HUES48 (cell line): ENCODE measurements around the gene SLCO2A1.

ENCODE experiments used
- H3K27ac ChIP-seq: one replicate; pipeline ENCODE4 v1.7.0; 2013; ENCODE audit warnings: low read depth, low read length, inconsistent platforms
- H3K27me3 ChIP-seq: 2 replicates; pipeline ENCODE4 v1.6.1; 2013; ENCODE audit warnings: mild to moderate bottlenecking, low read length; ENCODE audit not compliant: control insufficient read depth, insufficient read depth
- H3K36me3 ChIP-seq: 2 replicates; pipeline ENCODE4 v1.6.1; 2013; ENCODE audit warnings: low read length; ENCODE audit not compliant: control insufficient read depth, insufficient read depth
- H3K4me1 ChIP-seq: 2 replicates; pipeline ENCODE4 v1.6.1; 2013; ENCODE audit warnings: mild to moderate bottlenecking, low read length; ENCODE audit not compliant: control insufficient read depth, insufficient read depth
- H3K4me3 ChIP-seq: 2 replicates; pipeline ENCODE4 v1.5.1; 2013; ENCODE audit warnings: mild to moderate bottlenecking, low read depth, low read length
- H3K9ac ChIP-seq: 2 replicates; pipeline ENCODE4 v1.6.1; 2013; ENCODE audit warnings: mild to moderate bottlenecking, low read depth, low read length, moderate library complexity
- H3K9me3 ChIP-seq: 2 replicates; pipeline ENCODE4 v1.6.1; 2013; ENCODE audit warnings: low read length; ENCODE audit not compliant: control insufficient read depth, insufficient read depth

Gene SLCO2A1

GRCh38 chr3:134014270-134014669 is 15.5 kb downstream of the SLCO2A1 start:
- Histone ChIP-seq H3K9me3 (no peaks in the 10 kb centered on the region), H3K27me3 (no peaks in the 10 kb centered on the region), H3K36me3 (no peaks in the 10 kb centered on the region), H3K9ac (no peak overlapping the region), H3K27ac (no peak overlapping the region), H3K4me3 (no peak overlapping the region), H3K4me1 (no peaks in the 10 kb centered on the region)

DNA sequence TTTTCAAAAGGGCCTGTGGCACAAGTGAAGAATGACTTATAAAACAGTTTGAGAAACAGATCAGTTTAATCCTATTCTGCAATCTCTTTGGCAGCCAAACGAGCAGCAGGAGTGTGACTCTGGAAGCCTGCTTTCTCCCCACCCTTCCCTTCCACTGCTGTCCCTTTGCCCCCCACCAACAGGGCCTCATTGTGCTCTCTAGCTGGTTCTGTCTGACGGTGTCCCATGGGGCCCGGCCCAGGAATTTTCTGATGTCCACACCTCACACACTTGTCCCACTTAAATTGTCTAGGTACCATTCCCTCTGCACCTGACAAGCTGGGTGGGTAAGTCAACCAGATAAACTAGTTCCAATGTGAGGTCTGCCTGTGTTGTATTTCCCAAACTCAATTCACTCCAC is 16.4 kb downstream of the SLCO2A1 start:
- H3K27ac ChIP-seq = no peak overlapping the region
- no peak overlapping the region for H3K4me3 ChIP-seq
- no peak overlapping the region for H3K9ac ChIP-seq
- H3K9me3 ChIP-seq = no peaks in the 10 kb centered on the region
- H3K36me3 ChIP-seq = no peaks in the 10 kb centered on the region
- no peaks in the 10 kb centered on the region for H3K4me1 ChIP-seq
- no peaks in the 10 kb centered on the region for H3K27me3 ChIP-seq

- no peaks in the 10 kb centered on the region for H3K36me3 ChIP-seq
- H3K4me3 ChIP-seq = no peak overlapping the region
- no peaks in the 10 kb centered on the region for H3K9me3 ChIP-seq
- no peaks in the 10 kb centered on the region for H3K4me1 ChIP-seq
- no peaks in the 10 kb centered on the region for H3K27me3 ChIP-seq
- no peak overlapping the region for H3K9ac ChIP-seq
- no peak overlapping the region for H3K27ac ChIP-seq
These were observed 20.3 kb downstream of the SLCO2A1 start for GRCh38 chr3:134009345-134010000.

- no peaks in the 10 kb centered on the region for H3K9me3 ChIP-seq
- H3K4me1 ChIP-seq = no peaks in the 10 kb centered on the region
- H3K9ac ChIP-seq = no peak overlapping the region
- no peaks in the 10 kb centered on the region for H3K36me3 ChIP-seq
- no peak overlapping the region for H3K4me3 ChIP-seq
- H3K27me3 ChIP-seq = no peaks in the 10 kb centered on the region
- H3K27ac ChIP-seq = no peak overlapping the region
These were observed 21.0 kb downstream of the SLCO2A1 start for GRCh38 chr3:134008630-134009156.

DNA sequence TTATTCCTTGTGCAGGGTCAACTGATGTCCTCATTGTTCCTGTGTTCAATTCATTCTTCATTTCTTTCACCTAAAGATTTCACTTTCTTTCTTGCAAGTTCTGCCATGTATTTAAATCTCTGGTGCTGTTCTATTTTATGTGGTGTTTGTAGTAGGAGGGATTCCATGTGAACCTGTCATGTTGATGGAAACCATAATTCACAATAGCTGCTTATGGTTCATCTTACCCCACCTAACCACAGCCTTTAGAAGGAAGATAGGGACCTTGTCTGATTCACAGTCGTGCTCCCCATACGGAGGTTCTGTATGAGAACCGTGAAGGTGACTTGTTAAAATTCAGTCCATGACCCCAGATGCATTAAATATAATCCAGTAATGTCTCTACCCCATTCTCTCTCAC is 21.9 kb downstream of the SLCO2A1 start:
- H3K4me1 ChIP-seq = no peaks in the 10 kb centered on the region
- H3K27me3 ChIP-seq = no peaks in the 10 kb centered on the region
- no peak overlapping the region for H3K9ac ChIP-seq
- no peaks in the 10 kb centered on the region for H3K36me3 ChIP-seq
- no peak overlapping the region for H3K27ac ChIP-seq
- H3K4me3 ChIP-seq = no peak overlapping the region
- H3K9me3 ChIP-seq = no peaks in the 10 kb centered on the region

DNA sequence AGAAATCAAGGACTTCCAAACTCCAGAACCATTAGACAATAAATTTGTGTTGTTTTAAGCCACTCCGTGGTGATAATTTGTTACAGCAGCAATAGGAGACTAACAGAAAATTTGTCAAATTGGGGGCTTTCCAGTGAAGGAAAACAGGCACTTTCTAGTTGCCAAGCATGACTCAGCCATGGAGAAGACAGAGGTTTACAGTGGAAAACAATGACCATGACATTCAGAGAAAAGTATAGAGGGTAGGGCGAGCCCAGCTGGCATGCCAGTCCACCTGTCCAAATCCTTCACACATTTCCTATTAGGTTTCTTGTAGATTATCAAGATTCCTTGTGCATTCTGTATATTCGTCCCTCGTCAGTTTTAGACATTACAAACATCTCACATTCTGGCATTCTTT is 24.9 kb downstream of the SLCO2A1 start:
- H3K27ac ChIP-seq = no peak overlapping the region
- H3K4me3 ChIP-seq = no peak overlapping the region
- H3K9me3 ChIP-seq = no peaks in the 10 kb centered on the region
- H3K27me3 ChIP-seq = no peaks in the 10 kb centered on the region
- H3K36me3 ChIP-seq = no peaks in the 10 kb centered on the region
- no peak overlapping the region for H3K9ac ChIP-seq
- no peaks in the 10 kb centered on the region for H3K4me1 ChIP-seq

- Histone ChIP-seq H3K9me3 (no peaks in the 10 kb centered on the region), H3K27ac (no peak overlapping the region)
These were observed 26.7 kb downstream of the SLCO2A1 start for GRCh38 chr3:134003066-134003465.

DNA sequence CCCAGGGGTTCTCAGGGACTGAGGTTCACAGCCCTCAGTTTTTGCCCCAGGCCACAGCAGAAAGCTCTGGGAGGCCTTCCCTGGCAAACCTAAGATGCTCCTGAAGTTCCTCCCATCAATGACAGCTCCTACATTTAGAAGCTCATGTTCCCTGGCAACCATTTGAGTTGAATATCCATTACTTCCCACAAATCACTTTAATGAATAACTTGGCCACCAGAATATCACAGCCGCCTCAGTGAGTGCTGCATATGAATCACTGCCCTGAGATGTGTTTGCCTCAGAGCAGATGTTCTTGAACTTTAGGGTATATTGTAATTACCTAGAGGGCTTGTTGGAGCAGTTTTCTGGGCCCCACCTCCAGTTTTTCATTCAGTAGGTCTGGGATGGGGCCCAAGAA is 27.4 kb downstream of the SLCO2A1 start:
- Histone ChIP-seq H3K36me3 (no peaks in the 10 kb centered on the region), H3K9ac (no peak overlapping the region), H3K27me3 (peaks cover 5% of the 10 kb centered on the region), H3K4me1 (no peaks in the 10 kb centered on the region), H3K4me3 (no peak overlapping the region), H3K27ac (no peak overlapping the region), H3K9me3 (no peaks in the 10 kb centered on the region)

More at GRCh38 chr3:134003066-134003465, 26.7 kb downstream of the SLCO2A1 start:
- Histone ChIP-seq H3K36me3 (no peaks in the 10 kb centered on the region), H3K9ac (no peak overlapping the region), H3K4me1 (no peaks in the 10 kb centered on the region), H3K4me3 (no peak overlapping the region), H3K27me3 (no peaks in the 10 kb centered on the region)

GRCh38 chr3:134001251-134001650 is 28.5 kb downstream of the SLCO2A1 start:
- H3K4me3 ChIP-seq = no peak overlapping the region
- H3K9ac ChIP-seq = no peak overlapping the region
- H3K27me3 ChIP-seq = peaks cover 9% of the 10 kb centered on the region
- H3K27ac ChIP-seq = no peak overlapping the region
- H3K36me3 ChIP-seq = no peaks in the 10 kb centered on the region
- no peaks in the 10 kb centered on the region for H3K9me3 ChIP-seq
- peaks cover 3% of the 10 kb centered on the region; the same call in 1 of the 2 replicates for H3K4me1 ChIP-seq

- Histone ChIP-seq H3K4me3 (no peak overlapping the region), H3K9ac (no peak overlapping the region), H3K9me3 (no peaks in the 10 kb centered on the region), H3K4me1 (peaks cover 3% of the 10 kb centered on the region; the same call in 1 of the 2 replicates), H3K27ac (no peak overlapping the region), H3K27me3 (peaks cover 9% of the 10 kb centered on the region), H3K36me3 (no peaks in the 10 kb centered on the region)
These were observed 29.6 kb downstream of the SLCO2A1 start for GRCh38 chr3:133999891-134000685.

DNA sequence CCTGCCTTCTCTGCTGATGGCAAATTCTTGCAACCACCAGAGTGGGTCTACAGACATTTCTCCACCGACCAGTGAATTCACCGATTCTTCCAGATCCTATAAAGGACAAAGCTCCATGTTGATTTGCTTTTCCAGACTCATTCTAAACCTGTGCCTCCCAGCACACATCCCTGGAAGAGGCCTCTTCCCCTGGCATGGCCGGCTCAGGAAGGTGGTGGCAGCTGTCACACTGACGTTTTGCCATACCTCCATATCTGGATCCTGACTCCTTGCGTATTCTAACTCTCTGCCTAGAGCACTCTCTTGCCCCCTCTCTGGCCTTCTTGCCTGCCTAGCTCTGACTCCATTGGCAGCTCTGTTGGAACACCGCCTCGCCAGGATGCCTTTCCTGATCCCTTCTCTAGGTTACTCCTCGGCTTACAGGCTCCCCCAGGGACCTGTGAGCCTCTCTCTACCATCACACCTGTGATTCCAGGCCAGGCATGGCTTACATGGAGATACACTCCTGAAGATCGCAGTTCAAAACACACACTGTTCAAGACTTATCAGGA is 31.0 kb downstream of the SLCO2A1 start:
- peaks cover 3% of the 10 kb centered on the region; the same call in 1 of the 2 replicates for H3K4me1 ChIP-seq
- H3K9me3 ChIP-seq = no peaks in the 10 kb centered on the region
- H3K27ac ChIP-seq = no peak overlapping the region
- no peak overlapping the region for H3K4me3 ChIP-seq
- peaks cover 9% of the 10 kb centered on the region for H3K27me3 ChIP-seq
- no peaks in the 10 kb centered on the region for H3K36me3 ChIP-seq
- no peak overlapping the region for H3K9ac ChIP-seq
